Retinal pigment epithelial cell (primary cell): Measurements from ENCODE around the gene MARVELD2.
"Not testable (repeated sequence)": the region's sequence is repeated elsewhere in the genome, so short reads cannot be mapped to it uniquely, and the experiment has no call there.

Source experiments
- DNase-seq: peaks from one replicate; pipeline ENCODE4 v3.0.0-alpha.2; 2010; ENCODE audit warnings: low read depth
- H3K4me3 ChIP-seq: 2 replicates; pipeline ENCODE4 v1.5.1; 2011; ENCODE audit warnings: mild to moderate bottlenecking, low read length, control low read depth, moderate library complexity
- CTCF ChIP-seq: conservative IDR thresholded peaks from 2 replicates; pipeline ENCODE4 v1.5.1; 2011; ENCODE audit warnings: low read depth, low read length, control low read depth, inconsistent platforms

The MARVELD2 gene

DNA sequence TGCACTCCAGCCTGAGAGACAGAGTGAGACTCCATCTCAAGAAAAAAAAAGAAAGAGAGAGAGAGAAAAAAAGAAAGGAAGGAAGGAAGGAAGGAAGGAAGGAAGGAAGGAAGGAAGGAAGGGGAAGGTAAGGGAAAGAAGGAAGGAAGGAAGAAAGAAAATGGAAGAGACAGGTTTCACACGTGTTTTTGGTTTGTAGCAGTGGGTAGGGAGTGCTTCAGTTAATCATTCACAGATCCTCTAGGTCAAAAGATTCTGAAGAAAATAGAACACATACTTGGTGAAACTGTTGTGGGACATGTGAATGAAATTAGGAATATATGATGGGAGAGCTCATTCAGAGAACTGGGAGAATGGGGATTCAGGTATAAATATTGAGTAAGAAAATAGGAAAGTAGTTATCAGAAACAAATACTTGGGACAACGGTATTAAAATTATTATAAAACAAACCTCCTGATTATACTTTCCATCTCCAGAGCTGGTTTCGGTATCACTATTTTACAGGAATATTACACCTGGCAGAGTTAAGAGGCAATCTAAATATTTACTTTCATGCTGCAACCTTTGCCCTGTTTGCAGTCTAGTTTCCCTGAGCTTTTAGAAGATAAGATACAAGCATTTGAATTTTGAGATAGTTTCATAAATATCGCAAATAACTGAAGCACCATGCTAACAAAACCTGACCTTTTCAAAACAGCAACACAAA, 37.2 kb downstream of the MARVELD2 start:
- no peak for TF ChIP-seq CTCF
- no peak overlapping the region for H3K4me3 ChIP-seq
- DNase-seq = no peak

DNA sequence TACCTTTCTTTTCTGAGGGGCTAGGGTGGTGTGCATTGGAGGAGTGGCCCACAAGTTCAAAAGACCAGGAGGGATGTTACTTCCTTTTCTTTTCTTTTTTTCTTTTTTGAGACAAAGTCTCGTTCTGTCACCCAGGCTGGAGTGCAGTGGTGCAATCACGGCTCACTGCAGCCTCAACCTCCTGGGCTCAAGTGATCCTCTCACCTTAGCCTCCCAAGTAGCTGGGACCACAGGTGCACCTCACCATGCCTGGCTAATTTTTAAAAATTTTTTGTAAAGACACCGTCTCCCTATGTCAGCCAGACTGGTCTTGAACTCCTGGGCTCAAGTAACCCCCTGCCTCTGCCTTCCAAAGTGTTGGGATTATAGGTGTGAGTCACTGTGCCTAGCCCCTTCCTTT, 38.6 kb downstream of the MARVELD2 start:
- not testable (repeated sequence) for H3K4me3 ChIP-seq, DNase-seq

- DNase-seq = no peak
- H3K4me3 ChIP-seq = no peak overlapping the region
- no peak for TF ChIP-seq CTCF
These were observed 39.7 kb downstream of the MARVELD2 start for GRCh38 chr5:69454460-69455249.

- H3K4me3 ChIP-seq, DNase-seq: not testable (repeated sequence)
These were observed 40.6 kb downstream of the MARVELD2 start for GRCh38 chr5:69455428-69455988.

DNA sequence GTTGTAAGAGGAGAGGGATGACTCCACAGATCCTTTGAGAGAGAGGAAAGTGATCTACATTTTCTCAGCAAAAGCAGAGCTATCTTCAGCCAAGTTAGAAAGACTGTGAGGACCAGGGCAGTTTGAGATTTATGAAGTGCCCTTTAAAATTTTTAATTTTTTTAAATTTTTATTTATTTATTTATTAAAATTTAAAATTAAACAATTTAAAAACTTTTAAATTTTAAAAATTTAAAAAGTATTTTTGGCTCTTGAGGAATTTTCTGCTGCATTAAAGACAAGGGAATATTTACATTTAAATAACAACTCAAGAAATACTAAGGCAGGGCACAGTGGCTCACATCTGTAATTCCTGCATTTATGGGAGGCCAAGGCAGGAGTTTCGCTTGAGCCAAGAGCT, 47.3 kb downstream of the MARVELD2 start:
- DNase-seq = no peak
- H3K4me3 ChIP-seq = no peak overlapping the region
- no peak for TF ChIP-seq CTCF

- DNase-seq, H3K4me3 ChIP-seq: not testable (repeated sequence)
These were observed 51.5 kb downstream of the MARVELD2 start for GRCh38 chr5:69466375-69466774.

GRCh38 chr5:69467442-69468225, 52.7 kb downstream of the MARVELD2 start:
- DNase-seq = no peak
- no peak for TF ChIP-seq CTCF
- no peak overlapping the region for H3K4me3 ChIP-seq

DNA sequence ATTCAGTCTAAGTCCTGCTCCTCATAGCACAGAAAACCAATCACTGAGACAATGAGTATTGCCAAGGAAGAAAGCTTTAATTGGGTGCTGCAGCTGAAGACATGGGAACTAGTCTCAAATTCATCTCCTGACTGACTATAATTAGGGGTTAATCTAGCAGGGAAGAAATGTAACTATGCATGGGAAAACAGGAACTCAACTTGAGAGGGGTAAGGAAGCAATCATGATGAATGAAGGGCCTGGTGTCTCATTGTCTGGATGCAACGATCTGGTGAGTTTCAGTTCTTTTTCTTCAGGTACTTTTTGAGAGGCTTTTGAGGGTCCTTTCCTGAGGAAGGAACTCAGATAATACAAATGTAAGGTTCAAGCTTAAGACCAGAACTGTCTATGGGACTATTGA, 53.7 kb downstream of the MARVELD2 start:
- no peak overlapping the region for H3K4me3 ChIP-seq
- no peak for DNase-seq
- no peak for TF ChIP-seq CTCF

- not testable (repeated sequence) for DNase-seq, H3K4me3 ChIP-seq
These were observed 56.6 kb downstream of the MARVELD2 start for GRCh38 chr5:69471516-69471915.

GRCh38 chr5:69472535-69473143, 57.7 kb downstream of the MARVELD2 start:
- not testable (repeated sequence) for H3K4me3 ChIP-seq, DNase-seq
